GM19239 (cell line): ENCODE results near the gene SUPT20HL1.

Source experiments
- DNase-seq: peaks from one replicate; pipeline ENCODE4 v3.0.0; 2011; ENCODE audit warnings: low spot score; ENCODE audit not compliant: insufficient read length
- FAIRE-seq: peaks from 2 replicates; lab custom pipeline; 2011; peaks lifted over from hg19 to GRCh38; lab: Jason Lieb, UNC

Gene SUPT20HL1

DNA sequence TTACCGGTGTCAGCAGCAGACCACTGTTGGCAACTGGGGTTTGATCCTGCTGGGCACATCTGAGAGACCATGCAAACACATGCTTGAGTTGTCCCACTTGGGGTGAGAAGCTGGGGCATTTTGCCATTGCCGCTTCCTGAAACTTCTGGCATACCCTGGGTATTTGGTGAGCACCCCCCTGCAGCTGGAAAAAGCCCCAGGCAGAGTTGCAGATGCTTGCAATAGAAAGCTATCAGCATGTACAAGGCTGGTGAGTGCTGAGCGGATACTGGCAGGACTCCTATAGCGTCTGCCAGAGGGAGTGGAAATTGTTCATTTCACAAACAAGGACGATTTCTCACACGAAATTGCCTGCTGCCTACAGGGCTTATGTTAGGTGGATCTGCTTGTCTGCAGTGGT, 32.3 kb downstream of the SUPT20HL1 start:
- no peak for FAIRE-seq
- no peak for DNase-seq

DNA sequence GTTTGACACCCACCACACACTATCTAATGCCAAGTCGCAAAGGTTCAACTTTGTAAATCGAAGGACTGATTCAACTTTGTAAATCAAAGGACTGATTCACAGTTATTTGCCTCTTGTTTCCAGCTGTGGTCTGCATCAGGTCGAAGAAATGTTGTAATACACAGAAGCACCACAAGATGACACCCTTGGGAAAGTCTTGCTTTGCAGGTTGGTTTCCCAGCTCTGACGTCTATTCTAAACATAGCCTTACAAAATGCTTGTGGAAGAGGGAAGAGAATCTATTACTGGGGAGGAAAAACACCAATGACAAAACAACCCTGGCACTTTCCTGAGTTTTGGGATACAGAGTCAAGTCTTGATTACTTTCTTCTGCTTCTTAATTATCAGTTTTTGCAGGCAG, 35.3 kb downstream of the SUPT20HL1 start:
- FAIRE-seq (peak; percentile 100), DNase-seq (peak; percentile 13)

DNA sequence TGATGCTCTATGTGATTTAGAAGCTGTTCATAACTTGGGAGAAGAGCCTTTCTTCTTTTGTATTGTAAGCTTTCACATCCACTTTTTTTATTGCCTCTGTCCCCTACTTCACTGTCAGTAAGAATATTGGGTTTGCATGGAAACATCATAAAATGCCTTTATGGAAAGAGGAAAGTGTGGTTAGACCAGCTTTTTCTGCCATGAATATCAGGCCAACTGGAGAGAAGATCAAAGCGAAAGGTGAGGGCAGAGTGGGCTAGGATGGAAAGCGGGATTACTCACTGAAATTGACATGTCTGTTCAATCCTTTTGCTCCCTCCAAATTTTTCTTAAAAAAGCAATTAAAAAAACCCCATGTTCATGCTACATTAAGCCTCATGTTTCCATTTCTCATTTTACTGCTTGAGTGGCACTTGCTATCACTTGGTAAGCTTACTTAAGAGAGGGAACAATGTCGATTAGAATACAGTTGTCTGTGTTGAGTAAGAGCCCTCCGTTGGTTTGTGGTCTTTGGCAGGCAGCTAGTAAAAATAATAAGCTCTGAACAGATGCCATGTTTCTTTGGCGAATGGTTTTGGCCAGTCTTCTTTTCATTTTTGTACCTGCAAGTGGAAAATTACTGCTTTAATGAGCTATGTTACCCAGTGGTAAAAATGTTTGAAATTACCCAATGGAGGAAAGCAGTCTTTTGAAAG, 35.9 kb downstream of the SUPT20HL1 start:
- FAIRE-seq (peak; percentile 18), DNase-seq (no peak)

DNA sequence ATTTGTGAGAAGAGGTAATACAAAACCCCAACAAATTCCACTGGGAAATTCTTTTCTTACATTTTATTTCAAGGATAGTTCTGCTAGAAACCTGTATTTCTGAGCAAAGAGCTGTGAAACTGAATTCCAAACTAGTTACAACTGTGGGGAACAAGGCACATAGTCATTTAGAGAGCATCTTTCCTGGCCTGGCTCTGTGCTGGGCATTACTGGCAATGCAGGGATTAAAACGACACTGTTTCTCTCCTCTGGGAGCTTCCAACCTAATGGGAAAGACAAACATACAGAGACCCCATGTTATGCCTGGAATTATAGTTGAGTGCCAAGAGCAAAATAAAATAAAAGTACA, 36.5 kb downstream of the SUPT20HL1 start:
- DNase-seq (no peak), FAIRE-seq (peak; percentile 44)

DNA sequence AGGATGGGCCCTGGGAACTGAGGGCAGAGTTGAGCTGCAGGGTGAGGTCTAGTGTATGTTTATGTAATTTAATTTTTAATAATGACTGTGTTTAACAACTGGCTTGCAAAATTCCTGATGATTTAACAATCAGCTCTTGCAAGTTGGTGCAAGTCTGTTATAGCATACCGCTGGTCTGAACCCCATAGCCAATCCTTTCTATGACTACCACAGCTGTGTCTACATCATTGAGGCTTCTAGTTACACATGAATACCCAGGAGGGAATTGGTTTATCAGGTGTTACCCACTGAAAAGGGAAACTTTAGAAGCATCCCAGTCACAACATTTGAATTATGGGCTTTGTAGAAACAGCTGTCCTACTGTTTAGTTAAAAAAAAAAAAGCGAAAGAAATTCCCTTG, 38.3 kb downstream of the SUPT20HL1 start:
- FAIRE-seq (no peak), DNase-seq (no peak)

DNA sequence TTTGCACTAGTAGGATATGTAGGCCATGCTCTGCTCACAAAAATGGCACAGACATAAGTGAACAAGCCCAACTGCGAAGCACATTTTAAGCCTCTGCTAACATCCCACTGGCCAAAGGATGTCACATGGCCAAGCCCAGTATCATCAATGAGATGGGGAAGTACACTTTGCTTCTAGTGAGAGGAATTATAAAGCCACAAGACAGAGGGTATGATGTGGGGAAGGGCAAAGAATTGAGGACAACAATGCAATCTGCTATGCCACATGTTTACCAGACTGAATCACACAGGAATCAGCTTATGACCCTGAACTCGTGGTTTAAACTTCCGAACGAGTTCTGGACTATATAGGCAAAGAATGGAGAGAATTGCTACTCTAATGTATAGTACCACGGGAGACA, 39.1 kb downstream of the SUPT20HL1 start:
- FAIRE-seq (peak; percentile 8), DNase-seq (no peak)

DNA sequence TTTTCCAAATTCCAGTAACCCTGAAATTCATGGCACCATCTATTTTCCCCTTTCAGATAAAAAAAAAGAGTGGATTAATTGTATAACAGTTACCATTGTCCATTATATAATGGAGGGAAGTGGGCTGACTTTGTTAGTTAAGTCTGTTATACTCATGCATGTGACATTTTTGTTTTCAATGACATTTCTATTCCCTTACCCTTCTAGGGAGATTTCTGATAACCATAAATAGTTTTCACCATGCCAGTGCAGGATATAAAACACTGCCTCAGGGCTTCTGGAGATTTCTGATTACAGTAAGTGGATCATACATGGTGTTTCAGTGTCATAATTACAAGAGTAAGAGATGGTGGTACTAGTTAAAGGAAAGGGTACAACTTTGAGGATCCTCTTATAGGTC, 45.5 kb downstream of the SUPT20HL1 start:
- FAIRE-seq (no peak), DNase-seq (no peak)
